ENCODE data around the gene PLEKHM1.
"Not testable (repeated sequence)": the region's sequence is repeated elsewhere in the genome, so short reads cannot be mapped to it uniquely, and the experiment has no call there.

GRCh38 chr17:45451660-45452059, 38.9 kb downstream of the PLEKHM1 start:
- not testable (repeated sequence) for TF ChIP-seq POLR2A (IDR thresholded peaks at IDR 0.05; ENCODE audit: low read depth, low read length); POLR2AphosphoS5 (IDR thresholded peaks at IDR 0.05; ENCODE audit: low read depth, low read length); TAF1 (IDR thresholded peaks at IDR 0.05; ENCODE audit: low read depth, low read length); SPI1 (IDR thresholded peaks at IDR 0.05; ENCODE audit: low read depth, low read length); PAX5 (IDR thresholded peaks at IDR 0.05; ENCODE audit: insufficient read depth, low read length, severe bottlenecking); POU2F2 (IDR thresholded peaks at IDR 0.05; ENCODE audit: low read depth, low read length)

Measured in GM12891 (cell line).